Activated T-helper 17 cell treated with anti-CD3 and anti-CD28 coated beads, Interleukin-2, amount 50 U/mL, for 72 hours (primary cell): Measurements from ENCODE around the gene TEX264. TPM values are rescaled to one million over a fixed set of nuclear protein-coding genes. Genes with fewer than 3 reads are reported as not detected.

ENCODE experiments used
- total RNA-seq, 2 donors: library from RNA; stranded (reverse); gene quantifications; one replicate each; pipeline ENCODE4 v1.2.3, GENCODE V29; 2022

Gene TEX264
- total RNA-seq, 2 donors from 2014 or later = 43.4 to 55.3 TPM

Other genes starting within 250 kb of the TEX264 start
- 10 to 100 TPM; 29.3 to 39.2 TPM for gene DCAF1, start 171.2 kb upstream of the TEX264 start, total RNA-seq
- gene RAD54L2, start 132.5 kb upstream of the TEX264 start, total RNA-seq = 10 to 100 TPM; 15.3 to 26.8 TPM
- under 1 TPM; 0.45 to 0.73 TPM for gene GRM2, start 35.8 kb downstream of the TEX264 start, total RNA-seq
- gene IQCF6, start 108.0 kb downstream of the TEX264 start, total RNA-seq = not detected
- not detected for gene IQCF2, start 190.4 kb downstream of the TEX264 start, total RNA-seq
- not detected for gene IQCF5, start 204.3 kb downstream of the TEX264 start, total RNA-seq
- under 1 TPM in 1 of 2 donors, not detected in 1; 0.66 TPM for gene IQCF1, start 232.1 kb downstream of the TEX264 start, total RNA-seq